ENCODE results near the gene YARS1.

DNA sequence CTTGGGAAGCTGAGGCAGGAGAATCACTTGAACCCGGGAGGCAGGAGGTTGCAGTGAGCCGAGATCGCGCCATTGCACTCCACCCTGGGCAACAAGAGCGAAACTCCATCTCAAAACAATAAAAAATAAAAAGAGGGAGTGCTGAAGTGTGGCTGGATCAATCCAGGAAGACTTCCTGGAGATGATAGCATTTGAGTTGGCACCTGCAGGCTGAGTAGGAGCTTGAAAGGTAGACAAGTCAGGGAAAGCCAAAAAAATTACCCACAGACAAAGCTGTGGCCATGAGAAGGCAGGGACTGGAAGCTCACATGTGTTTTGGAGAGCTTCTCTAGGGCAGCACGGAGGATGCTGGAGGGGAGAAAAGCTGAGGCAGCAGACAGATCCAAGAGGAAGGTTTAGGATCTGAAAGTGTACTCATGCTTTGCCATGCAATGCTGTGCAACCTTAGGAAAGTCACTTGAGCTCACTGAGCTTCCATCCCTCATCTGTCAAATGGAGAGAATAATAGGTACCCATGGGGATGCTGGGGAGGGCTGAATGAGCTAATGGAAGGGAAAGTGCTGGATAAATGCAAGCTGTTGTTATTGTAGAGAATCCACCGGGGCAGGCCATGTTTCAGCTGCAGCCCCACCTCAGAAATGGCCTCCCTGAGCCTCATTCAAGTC lies 88.6 kb downstream of the YARS1 start:
- TF ChIP-seq, protein P1, sequence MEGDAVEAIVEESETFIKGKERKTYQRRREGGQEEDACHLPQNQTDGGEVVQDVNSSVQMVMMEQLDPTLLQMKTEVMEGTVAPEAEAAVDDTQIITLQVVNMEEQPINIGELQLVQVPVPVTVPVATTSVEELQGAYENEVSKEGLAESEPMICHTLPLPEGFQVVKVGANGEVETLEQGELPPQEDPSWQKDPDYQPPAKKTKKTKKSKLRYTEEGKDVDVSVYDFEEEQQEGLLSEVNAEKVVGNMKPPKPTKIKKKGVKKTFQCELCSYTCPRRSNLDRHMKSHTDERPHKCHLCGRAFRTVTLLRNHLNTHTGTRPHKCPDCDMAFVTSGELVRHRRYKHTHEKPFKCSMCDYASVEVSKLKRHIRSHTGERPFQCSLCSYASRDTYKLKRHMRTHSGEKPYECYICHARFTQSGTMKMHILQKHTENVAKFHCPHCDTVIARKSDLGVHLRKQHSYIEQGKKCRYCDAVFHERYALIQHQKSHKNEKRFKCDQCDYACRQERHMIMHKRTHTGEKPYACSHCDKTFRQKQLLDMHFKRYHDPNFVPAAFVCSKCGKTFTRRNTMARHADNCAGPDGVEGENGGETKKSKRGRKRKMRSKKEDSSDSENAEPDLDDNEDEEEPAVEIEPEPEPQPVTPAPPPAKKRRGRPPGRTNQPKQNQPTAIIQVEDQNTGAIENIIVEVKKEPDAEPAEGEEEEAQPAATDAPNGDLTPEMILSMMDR (IDR thresholded peaks at IDR 0.05; ENCODE audit: low read depth, low read length, missing input control), result no peak
- TF ChIP-seq TAF1 (conservative IDR thresholded peaks at IDR 0.05) (no peak), JUND (IDR thresholded peaks at IDR 0.05) (no peak), EGR1 (IDR thresholded peaks at IDR 0.05; ENCODE audit: low read depth in 2 of 2) (no peak), YY1 (IDR thresholded peaks at IDR 0.05) (no peak), RAD21 (IDR thresholded peaks at IDR 0.05) (no peak)
- TF ChIP-seq, protein P2, sequence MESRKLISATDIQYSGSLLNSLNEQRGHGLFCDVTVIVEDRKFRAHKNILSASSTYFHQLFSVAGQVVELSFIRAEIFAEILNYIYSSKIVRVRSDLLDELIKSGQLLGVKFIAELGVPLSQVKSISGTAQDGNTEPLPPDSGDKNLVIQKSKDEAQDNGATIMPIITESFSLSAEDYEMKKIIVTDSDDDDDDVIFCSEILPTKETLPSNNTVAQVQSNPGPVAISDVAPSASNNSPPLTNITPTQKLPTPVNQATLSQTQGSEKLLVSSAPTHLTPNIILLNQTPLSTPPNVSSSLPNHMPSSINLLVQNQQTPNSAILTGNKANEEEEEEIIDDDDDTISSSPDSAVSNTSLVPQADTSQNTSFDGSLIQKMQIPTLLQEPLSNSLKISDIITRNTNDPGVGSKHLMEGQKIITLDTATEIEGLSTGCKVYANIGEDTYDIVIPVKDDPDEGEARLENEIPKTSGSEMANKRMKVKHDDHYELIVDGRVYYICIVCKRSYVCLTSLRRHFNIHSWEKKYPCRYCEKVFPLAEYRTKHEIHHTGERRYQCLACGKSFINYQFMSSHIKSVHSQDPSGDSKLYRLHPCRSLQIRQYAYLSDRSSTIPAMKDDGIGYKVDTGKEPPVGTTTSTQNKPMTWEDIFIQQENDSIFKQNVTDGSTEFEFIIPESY (IDR thresholded peaks at IDR 0.05), result no peak

All from liver (tissue), 3 donors.